Measurements from ENCODE around the gene OSCP1.
"Not testable (repeated sequence)": the region's sequence is repeated elsewhere in the genome, so short reads cannot be mapped to it uniquely, and the experiment has no call there.

Gene OSCP1

GRCh38 chr1:36450270-36450918, at the start of gene OSCP1:
Gene OSCP1, minus strand, starts transcription at chr1:36450451. Its CDS starts 82 bp downstream, at chr1:36450369.
- Histone ChIP-seq H3K9ac (ENCODE audit: low read length in 5 of 5) (peak within 1 kb of the TSS; percentile 48 to 93 (median 90)), H3K27ac (ENCODE audit: low read depth, low read length) (peak within 1 kb of the TSS; percentile 98), H3K27me3 (ENCODE audit: control insufficient read depth in 5 of 5, insufficient read depth in 4 of 5, low read length in 5 of 5) (no peaks in the 10 kb centered on the region), H3K4me3 (ENCODE audit: low read depth in 1 of 5, low read length in 5 of 5) (peak within 1 kb of the TSS; percentile 71 to 77 (median 74)), H3K4me1 (ENCODE audit: control insufficient read depth in 5 of 5, insufficient read depth in 5 of 5, low read length in 5 of 5) (peaks cover 0 to 53% (median 28%) of the 10 kb centered on the region in 5 donors), H3K9me3 (ENCODE audit: control insufficient read depth in 5 of 5, low read length in 5 of 5) (no peaks in the 10 kb centered on the region), H3K36me3 (ENCODE audit: control insufficient read depth in 5 of 5, insufficient read depth in 5 of 5, low read length in 5 of 5) (peaks cover 7 to 17% (median 13%) of the 10 kb centered on the region in 5 donors)

GRCh38 chr1:36497207-36497606, 47.0 kb upstream of the OSCP1 start:
- Histone ChIP-seq H3K9me3 (ENCODE audit: control insufficient read depth in 5 of 5, low read length in 5 of 5) (no peaks in the 10 kb centered on the region), H3K36me3 (ENCODE audit: control insufficient read depth in 5 of 5, insufficient read depth in 5 of 5, low read length in 5 of 5) (no peaks in the 10 kb centered on the region), H3K27me3 (ENCODE audit: control insufficient read depth in 5 of 5, insufficient read depth in 4 of 5, low read length in 5 of 5) (no peaks in the 10 kb centered on the region), H3K4me3 (ENCODE audit: low read depth in 1 of 5, low read length in 5 of 5) (no peak overlapping the region), H3K27ac (ENCODE audit: low read depth, low read length) (no peak overlapping the region), H3K9ac (ENCODE audit: low read length in 5 of 5) (no peak overlapping the region), H3K4me1 (ENCODE audit: control insufficient read depth in 5 of 5, insufficient read depth in 5 of 5, low read length in 5 of 5) (no peaks in the 10 kb centered on the region)

- no peak overlapping the region for H3K9ac ChIP-seq (ENCODE audit: low read length in 5 of 5)
- H3K4me3 ChIP-seq (ENCODE audit: low read depth in 1 of 5, low read length in 5 of 5), result no peak overlapping the region
- H3K9me3 ChIP-seq (ENCODE audit: control insufficient read depth in 5 of 5, low read length in 5 of 5), result no peaks in the 10 kb centered on the region
- H3K27me3 ChIP-seq (ENCODE audit: control insufficient read depth in 5 of 5, insufficient read depth in 4 of 5, low read length in 5 of 5), result no peaks in the 10 kb centered on the region
- no peaks in the 10 kb centered on the region for H3K36me3 ChIP-seq (ENCODE audit: control insufficient read depth in 5 of 5, insufficient read depth in 5 of 5, low read length in 5 of 5)
- no peak overlapping the region for H3K27ac ChIP-seq (ENCODE audit: low read depth, low read length)
- H3K4me1 ChIP-seq (ENCODE audit: control insufficient read depth in 5 of 5, insufficient read depth in 5 of 5, low read length in 5 of 5), result no peaks in the 10 kb centered on the region
Observed at GRCh38 chr1:36494971-36495370, 44.7 kb upstream of the OSCP1 start.

GRCh38 chr1:36493524-36493923, 43.3 kb upstream of the OSCP1 start:
- H3K27ac ChIP-seq (ENCODE audit: low read depth, low read length), result no peak overlapping the region

GRCh38 chr1:36492491-36492890, 42.2 kb upstream of the OSCP1 start:
- Histone ChIP-seq H3K36me3 (ENCODE audit: control insufficient read depth in 5 of 5, insufficient read depth in 5 of 5, low read length in 5 of 5) (no peaks in the 10 kb centered on the region), H3K4me3 (ENCODE audit: low read depth in 1 of 5, low read length in 5 of 5) (no peak overlapping the region), H3K27ac (ENCODE audit: low read depth, low read length) (no peak overlapping the region), H3K4me1 (ENCODE audit: control insufficient read depth in 5 of 5, insufficient read depth in 5 of 5, low read length in 5 of 5) (peaks cover 0 to 2% (median 0%) of the 10 kb centered on the region in 5 donors), H3K9ac (ENCODE audit: low read length in 5 of 5) (no peak overlapping the region), H3K27me3 (ENCODE audit: control insufficient read depth in 5 of 5, insufficient read depth in 4 of 5, low read length in 5 of 5) (no peaks in the 10 kb centered on the region), H3K9me3 (ENCODE audit: control insufficient read depth in 5 of 5, low read length in 5 of 5) (no peaks in the 10 kb centered on the region)

More at GRCh38 chr1:36493524-36493923, 43.3 kb upstream of the OSCP1 start:
- Histone ChIP-seq H3K9me3 (ENCODE audit: control insufficient read depth in 5 of 5, low read length in 5 of 5) (no peaks in the 10 kb centered on the region), H3K4me3 (ENCODE audit: low read depth in 1 of 5, low read length in 5 of 5) (no peak overlapping the region), H3K27me3 (ENCODE audit: control insufficient read depth in 5 of 5, insufficient read depth in 4 of 5, low read length in 5 of 5) (no peaks in the 10 kb centered on the region), H3K4me1 (ENCODE audit: control insufficient read depth in 5 of 5, insufficient read depth in 5 of 5, low read length in 5 of 5) (no peaks in the 10 kb centered on the region), H3K9ac (ENCODE audit: low read length in 5 of 5) (no peak overlapping the region), H3K36me3 (ENCODE audit: control insufficient read depth in 5 of 5, insufficient read depth in 5 of 5, low read length in 5 of 5) (no peaks in the 10 kb centered on the region)

GRCh38 chr1:36489258-36490051, 39.2 kb upstream of the OSCP1 start:
- H3K27ac ChIP-seq (ENCODE audit: low read depth, low read length); H3K9ac ChIP-seq (ENCODE audit: low read length in 5 of 5); H3K27me3 ChIP-seq (ENCODE audit: control insufficient read depth in 5 of 5, insufficient read depth in 4 of 5, low read length in 5 of 5); H3K4me3 ChIP-seq (ENCODE audit: low read depth in 1 of 5, low read length in 5 of 5); H3K36me3 ChIP-seq (ENCODE audit: control insufficient read depth in 5 of 5, insufficient read depth in 5 of 5, low read length in 5 of 5); H3K9me3 ChIP-seq (ENCODE audit: control insufficient read depth in 5 of 5, low read length in 5 of 5): not testable (repeated sequence)
- H3K4me1 ChIP-seq (ENCODE audit: control insufficient read depth in 5 of 5, insufficient read depth in 5 of 5, low read length in 5 of 5), result peaks cover 0 to 19% (median 8%) of the 10 kb centered on the region in 5 donors

GRCh38 chr1:36487906-36488305, 37.7 kb upstream of the OSCP1 start:
- Histone ChIP-seq H3K27ac (ENCODE audit: low read depth, low read length) (no peak overlapping the region), H3K27me3 (ENCODE audit: control insufficient read depth in 5 of 5, insufficient read depth in 4 of 5, low read length in 5 of 5) (no peaks in the 10 kb centered on the region), H3K4me1 (ENCODE audit: control insufficient read depth in 5 of 5, insufficient read depth in 5 of 5, low read length in 5 of 5) (peaks cover 0 to 21% (median 8%) of the 10 kb centered on the region in 5 donors), H3K36me3 (ENCODE audit: control insufficient read depth in 5 of 5, insufficient read depth in 5 of 5, low read length in 5 of 5) (no peaks in the 10 kb centered on the region), H3K4me3 (ENCODE audit: low read depth in 1 of 5, low read length in 5 of 5) (no peak overlapping the region), H3K9me3 (ENCODE audit: control insufficient read depth in 5 of 5, low read length in 5 of 5) (no peaks in the 10 kb centered on the region), H3K9ac (ENCODE audit: low read length in 5 of 5) (no peak overlapping the region)

GRCh38 chr1:36487336-36487725, 37.1 kb upstream of the OSCP1 start:
- H3K9ac ChIP-seq (ENCODE audit: low read length in 5 of 5), result peak overlapping the region in 1 of 5 donors; percentile 35
- H3K27ac ChIP-seq (ENCODE audit: low read depth, low read length); H3K27me3 ChIP-seq (ENCODE audit: control insufficient read depth in 5 of 5, insufficient read depth in 4 of 5, low read length in 5 of 5); H3K4me3 ChIP-seq (ENCODE audit: low read depth in 1 of 5, low read length in 5 of 5); H3K9me3 ChIP-seq (ENCODE audit: control insufficient read depth in 5 of 5, low read length in 5 of 5); H3K36me3 ChIP-seq (ENCODE audit: control insufficient read depth in 5 of 5, insufficient read depth in 5 of 5, low read length in 5 of 5): not testable (repeated sequence)
- H3K4me1 ChIP-seq (ENCODE audit: control insufficient read depth in 5 of 5, insufficient read depth in 5 of 5, low read length in 5 of 5), result peaks cover 0 to 25% (median 8%) of the 10 kb centered on the region in 5 donors

- Histone ChIP-seq H3K27ac (ENCODE audit: low read depth, low read length) (no peak overlapping the region), H3K27me3 (ENCODE audit: control insufficient read depth in 5 of 5, insufficient read depth in 4 of 5, low read length in 5 of 5) (no peaks in the 10 kb centered on the region), H3K9ac (ENCODE audit: low read length in 5 of 5) (peak overlapping the region in 1 of 5 donors; percentile 35), H3K4me1 (ENCODE audit: control insufficient read depth in 5 of 5, insufficient read depth in 5 of 5, low read length in 5 of 5) (peaks cover 0 to 31% (median 11%) of the 10 kb centered on the region in 5 donors), H3K9me3 (ENCODE audit: control insufficient read depth in 5 of 5, low read length in 5 of 5) (no peaks in the 10 kb centered on the region), H3K36me3 (ENCODE audit: control insufficient read depth in 5 of 5, insufficient read depth in 5 of 5, low read length in 5 of 5) (no peaks in the 10 kb centered on the region), H3K4me3 (ENCODE audit: low read depth in 1 of 5, low read length in 5 of 5) (peak overlapping the region in 1 of 5 donors; percentile 28)
Observed at GRCh38 chr1:36486439-36487335, 36.4 kb upstream of the OSCP1 start.
